HepG2 (cell line): ENCODE measurements around the gene RASGRF1. TPM values are rescaled to one million over a fixed set of nuclear protein-coding genes. Genes with fewer than 3 reads are reported as not detected.

Source experiments
- ATAC-seq: fragments of 200-7000 bp; cut with Tn5 transposase; 3 replicates; pipeline ENCODE4 v1.9.1; 2020; ENCODE audit warnings: mild to moderate bottlenecking, moderate library complexity
- BruUV-seq: library from RNA; stranded (reverse); fragments of 400-500 nt; replicated peaks from 2 replicates; lab custom pipeline; 2021; lab: Mats Ljungman, UMichigan
- CTCF ChIA-PET: fragments of 300-600 bp; formaldehyde crosslinking; extraction: SDS; loops from one replicate; lab custom pipeline; 2021; ENCODE audit warnings: low total read pairs, inconsistent platforms, low intra/inter-chr PET ratio; lab: Yijun Ruan, JAX
- POLR2A ChIA-PET: fragments of 350-600 bp; sonication (Branson Sonifier 250); formaldehyde crosslinking; loops from one replicate; lab custom pipeline; 2020; ENCODE audit warnings: antibody characterized with exemption, inconsistent platforms; lab: Yijun Ruan, JAX
- DNase-seq: peaks from one replicate; pipeline ENCODE4 v3.0.0-alpha.2; 2015; ENCODE audit warnings: low spot score
- FAIRE-seq: peaks from 3 replicates; lab custom pipeline; 2011; peaks lifted over from hg19 to GRCh38; lab: Jason Lieb, UNC
- H2AFZ ChIP-seq: one replicate; pipeline ENCODE4 v1.6.1; 2011; ENCODE audit warnings: low read length, inconsistent platforms
- H3K27ac ChIP-seq: fragments of 300-600 bp; 3 replicates; pipeline ENCODE4 v1.8.0; 2011; ENCODE audit warnings: mixed run types, mild to moderate bottlenecking, mixed read lengths, low read length, inconsistent platforms; ENCODE audit not compliant: insufficient read depth; ENCODE audit errors: extremely low read length
- H3K27me3 ChIP-seq, 2 experiments: fragments of 200-600 bp in 1 of 2; 2 replicates in 1 of 2; 3 replicates in 1 of 2; pipeline versions ENCODE4 v1.6.0 to v1.8.0; 2011; ENCODE audit warnings: low read length in 2 of 2, mild to moderate bottlenecking in 2 of 2, moderate library complexity in 2 of 2, inconsistent platforms in 1 of 2; ENCODE audit not compliant: insufficient read depth in 2 of 2, control insufficient read depth in 1 of 2
- H3K36me3 ChIP-seq, 2 experiments: fragments of 200-600 bp in 1 of 2; replicated peaks in 1 of 2; 2 replicates in 1 of 2; 3 replicates in 1 of 2; pipeline versions ENCODE4 v1.5.1 to v1.8.0; 2011; ENCODE audit warnings: low read length in 2 of 2, inconsistent platforms in 1 of 2; ENCODE audit not compliant: insufficient read depth in 2 of 2, control insufficient read depth in 1 of 2
- H3K4me1 ChIP-seq: 2 replicates; pipeline ENCODE4 v1.5.1; 2012; ENCODE audit warnings: low read length, inconsistent platforms; ENCODE audit not compliant: insufficient read depth
- H3K4me2 ChIP-seq: 2 replicates; pipeline ENCODE4 v1.6.0; 2011; ENCODE audit warnings: low read depth, low read length, inconsistent platforms
- H3K4me3 ChIP-seq, 3 experiments: fragments of 200-600 bp in 1 of 3; sonication (generic), shearing (Covaris generic) in 1 of 3; replicated peaks in 1 of 3; 2 replicates each; pipeline ENCODE4 v1.5.1; 2011 to 2016; ENCODE audit warnings: low read length in 3 of 3, inconsistent platforms in 2 of 3, low read depth in 2 of 3, mild to moderate bottlenecking in 2 of 3, control low read depth in 1 of 3, mixed read lengths in 1 of 3; ENCODE audit not compliant: insufficient read depth in 1 of 3
- H3K79me2 ChIP-seq: one replicate; pipeline ENCODE4 v1.6.1; 2011; ENCODE audit warnings: low read length, inconsistent platforms; ENCODE audit not compliant: insufficient read depth
- H3K9ac ChIP-seq: 2 replicates; pipeline ENCODE4 v1.6.0; 2011; ENCODE audit warnings: mild to moderate bottlenecking, low read depth, low read length, inconsistent platforms; ENCODE audit not compliant: insufficient read depth
- H3K9me3 ChIP-seq: 2 replicates; pipeline ENCODE4 v1.5.1; 2012; ENCODE audit warnings: mild to moderate bottlenecking, low read length
- H4K20me1 ChIP-seq: 2 replicates; pipeline ENCODE4 v1.6.0; 2011; ENCODE audit warnings: inconsistent platforms, mild to moderate bottlenecking, low read length, moderate library complexity; ENCODE audit not compliant: insufficient read depth
- BHLHE40 ChIP-seq: IDR thresholded peaks from 2 replicates; pipeline ENCODE4 v1.6.1; 2011; ENCODE audit warnings: low read length, improper control_type of control experiment
- E2F1 ChIP-seq: sonication (generic); formaldehyde crosslinking; IDR thresholded peaks from 2 replicates; pipeline ENCODE4 v1.5.0; 2020; ENCODE audit warnings: missing genetic modification reagents
- EEA1 ChIP-seq: sonication (generic); formaldehyde crosslinking; IDR thresholded peaks from 2 replicates; pipeline ENCODE4 v1.5.1; 2020; ENCODE audit warnings: mild to moderate bottlenecking, missing genetic modification reagents, borderline replicate concordance
- FOXM1 ChIP-seq: sonication (generic); formaldehyde crosslinking; IDR thresholded peaks from 2 replicates; pipeline ENCODE4 v1.5.0; 2020; ENCODE audit warnings: missing genetic modification reagents
- FOXO1 ChIP-seq: sonication (generic); formaldehyde crosslinking; IDR thresholded peaks from 2 replicates; pipeline ENCODE4 v1.4.0; 2020; ENCODE audit warnings: missing genetic modification reagents
- KLF16 ChIP-seq, 2 experiments: sonication (generic) in 1 of 2; formaldehyde crosslinking in 1 of 2; IDR thresholded peaks; 2 replicates each; pipeline versions ENCODE4 v1.6.1 to v1.8.0; 2016 to 2023; ENCODE audit warnings: missing genetic modification reagents in 2 of 2, missing compliant biosample characterization in 1 of 2
- MBNL3 ChIP-seq: fragments of 250-450 bp; sonication (Bioruptor Pico); conservative IDR thresholded peaks from 2 replicates; pipeline ENCODE4 v1.8.0; 2022; ENCODE audit warnings: mild to moderate bottlenecking, inconsistent platforms
- NR2F2 ChIP-seq: IDR thresholded peaks from 2 replicates; pipeline ENCODE4 v1.6.1; 2012; ENCODE audit warnings: low read depth, inconsistent platforms, borderline replicate concordance
- NRL ChIP-seq: sonication (generic); formaldehyde crosslinking; IDR thresholded peaks from 2 replicates; pipeline ENCODE4 v1.5.0; 2020; ENCODE audit warnings: missing genetic modification reagents, mild to moderate bottlenecking, moderate library complexity, borderline replicate concordance
- PREB ChIP-seq: sonication (generic); formaldehyde crosslinking; IDR thresholded peaks from 2 replicates; pipeline ENCODE4 v1.4.0; 2020; ENCODE audit warnings: missing genetic modification reagents
- SMAD9 ChIP-seq: sonication (generic); formaldehyde crosslinking; IDR thresholded peaks from 2 replicates; pipeline ENCODE4 v1.5.1; 2020; ENCODE audit warnings: mild to moderate bottlenecking, missing genetic modification reagents
- ZBTB7A ChIP-seq: sonication (generic); formaldehyde crosslinking; IDR thresholded peaks from 2 replicates; pipeline ENCODE4 v1.8.0; 2022; ENCODE audit warnings: mild to moderate bottlenecking, missing genetic modification reagents
- ZNF224 ChIP-seq: sonication (generic); formaldehyde crosslinking; IDR thresholded peaks from 2 replicates; pipeline ENCODE4 v1.5.0; 2020; ENCODE audit warnings: mild to moderate bottlenecking, missing genetic modification reagents
- ZNF260 ChIP-seq: sonication (generic); formaldehyde crosslinking; IDR thresholded peaks from 2 replicates; pipeline ENCODE4 v1.4.0; 2020; ENCODE audit warnings: missing genetic modification reagents, low read depth, mild to moderate bottlenecking, borderline replicate concordance
- ZNF333 ChIP-seq: sonication (generic); formaldehyde crosslinking; IDR thresholded peaks from 2 replicates; pipeline ENCODE4 v1.4.0; 2020; ENCODE audit warnings: mild to moderate bottlenecking, missing genetic modification reagents, borderline replicate concordance
- ZNF513 ChIP-seq: sonication (generic); formaldehyde crosslinking; conservative IDR thresholded peaks from 2 replicates; pipeline ENCODE4 v1.5.0; 2020; ENCODE audit warnings: missing genetic modification reagents
- ZNF563 ChIP-seq: sonication (generic); formaldehyde crosslinking; IDR thresholded peaks from 2 replicates; pipeline ENCODE4 v1.8.0; 2022; ENCODE audit warnings: mild to moderate bottlenecking, moderate library complexity, missing genetic modification reagents
- WGBS: methylation state at CpG from one replicate; pipeline ENCODE4 v1.1.6; 2017; ENCODE audit warnings: low lambda C conversion rate; 5-methylcytosine and 5-hydroxymethylcytosine counted together
- in situ Hi-C: cut with HindIII; loops from 2 replicates; pipeline ENCODE4 v1.10.0; 2017; ENCODE audit warnings: low pct_unique_long_range_greater_than_20kb; ENCODE audit not compliant: extremely low pct_ligation_motif_present
- intact Hi-C: fragments of 100-400 bp; cut with micrococcal nuclease; formaldehyde crosslinking; loops from one replicate; pipeline ENCODE4 v1.10.0; 2022; ENCODE audit not compliant: unreplicated experiment
- polyA plus RNA-seq, 8 experiments: library from polyadenylated mRNA; depleted of rRNA in 3 of 8; stranded (reverse) in 7 of 8; unstranded in 1 of 8; fragments of >200 nt; fragmentation: Illumina TruSeq in 4 of 8; extraction: Trizol in 4 of 8; gene quantifications; 2 replicates each; pipeline versions ENCODE4 v1.2.1 to v1.2.3, GENCODE V29; 2011 to 2016; ENCODE audit warnings: low read depth in 4 of 8, missing spikeins in 1 of 8, mixed read lengths in 1 of 8; ENCODE audit not compliant: insufficient read depth in 1 of 8
- total RNA-seq, 5 experiments: library from RNA; depleted of rRNA; stranded (reverse); fragments of >200 nt; fragmentation: Illumina TruSeq; extraction: Trizol; gene quantifications; 2 replicates each; pipeline ENCODE4 v1.2.3, GENCODE V29; 2016; ENCODE audit warnings: low read depth in 1 of 5

The RASGRF1 gene
- total and polyA plus RNA-seq, 2 of the 13 experiments (the other 11 are each of a cell fraction or from before 2014, with no cell fraction given), result 0.55 to 3.0 TPM

- H3K36me3 ChIP-seq, result no peaks in the 10 kb centered on the region
- H4K20me1 ChIP-seq, result no peaks in the 10 kb centered on the region
- H3K4me1 ChIP-seq, result no peaks in the 10 kb centered on the region
- no peaks in the 10 kb centered on the region for H3K9me3 ChIP-seq
- FAIRE-seq (no peak), DNase-seq (no peak), ATAC-seq (no peak)
- H2AFZ ChIP-seq, result no peak overlapping the region
- no peak overlapping the region for H3K4me3 ChIP-seq
- no peak overlapping the region for H3K27ac ChIP-seq
- no peak overlapping the region for H3K4me2 ChIP-seq
- peaks cover 0 to 22% of the 10 kb centered on the region in 2 experiments; a peak in 4 of 5 replicates for H3K27me3 ChIP-seq
- ChIA-PET CTCF (no interaction called here), POLR2A (no interaction called here)
- intact Hi-C loops, result no loop called here
- H3K79me2 ChIP-seq, result no peaks in the 10 kb centered on the region
- BruUV-seq, result no TSS peak
- no peak overlapping the region for H3K9ac ChIP-seq
- 37% methylated on average over 1 of the region's 1 CpG for WGBS
- in situ Hi-C loops, result no loop called here
- TF ChIP-seq PREB (CRISPR knock-in tag) (no peak), EEA1 (CRISPR knock-in tag) (no peak), FOXM1 (CRISPR knock-in tag) (no peak)
Observed at GRCh38 chr15:79034284-79034683, 56.3 kb downstream of the RASGRF1 start.

GRCh38 chr15:79032656-79033055, 57.9 kb downstream of the RASGRF1 start:
- WGBS, result 17% methylated on average over 3 of the region's 6 CpGs
- Histone ChIP-seq H3K9me3 (no peaks in the 10 kb centered on the region), H3K79me2 (no peaks in the 10 kb centered on the region), H2AFZ (no peak overlapping the region), H3K4me3 (no peak overlapping the region), H3K27ac (no peak overlapping the region), H3K4me2 (0 out of 2 replicates have a peak overlapping the region, but pooled peaks have one; percentile 1), H3K27me3 (peaks cover 0 to 22% of the 10 kb centered on the region in 2 experiments; a peak in 4 of 5 replicates), H3K36me3 (no peaks in the 10 kb centered on the region), H3K9ac (no peak overlapping the region), H3K4me1 (peaks cover 11% of the 10 kb centered on the region), H4K20me1 (no peaks in the 10 kb centered on the region)
- DNase-seq (no peak), FAIRE-seq (no peak), ATAC-seq (no peak; the same call in 2 of the 3 replicates)
- ChIA-PET CTCF (no interaction called here), POLR2A (no interaction called here)
- intact Hi-C loops, result no loop called here
- no peak for TF ChIP-seq ZNF563
- no peak for TF ChIP-seq SMAD9 (CRISPR knock-in tag)
- TF ChIP-seq BHLHE40, result no peak
- no peak for TF ChIP-seq ZNF260
- no peak for TF ChIP-seq MBNL3 (CRISPR knock-in tag)
- TF ChIP-seq FOXO1 (CRISPR knock-in tag), result no peak
- TF ChIP-seq ZNF224 (CRISPR knock-in tag), result no peak
- TF ChIP-seq NRL (CRISPR knock-in tag), result no peak
- TF ChIP-seq E2F1 (CRISPR knock-in tag), result no peak
- no peak for TF ChIP-seq ZNF513 (CRISPR knock-in tag)
- TF ChIP-seq KLF16 (CRISPR knock-in tag; IDR thresholded peaks at IDR 0.05), result no peak
- no peak for TF ChIP-seq NR2F2
- TF ChIP-seq ZBTB7A (CRISPR knock-in tag), result no peak
- TF ChIP-seq ZNF333 (CRISPR knock-in tag), result no peak
- no TSS peak for BruUV-seq
- in situ Hi-C loops, result no loop called here
